Central memory CD8-positive, alpha-beta T cell (primary cell): ENCODE data around the gene NCL.
"Not testable (repeated sequence)": the region's sequence is repeated elsewhere in the genome, so short reads cannot be mapped to it uniquely, and the experiment has no call there.

Source experiments
- ATAC-seq: fragments of 150-1000 bp; cut with Tn5 transposase; replicated peaks from 2 replicates; pipeline ENCODE4 v1.10.0; 2022; ENCODE audit warnings: mild to moderate bottlenecking, moderate FRiP score, moderate number of reproducible peaks; ENCODE audit not compliant: poor library complexity, severe bottlenecking; ENCODE audit errors: extremely low read depth
- DNase-seq, 2 donors: peaks; one replicate each; pipeline ENCODE4 v3.0.0; 2021; ENCODE audit warnings: low spot score in 2 of 2
- H3K27ac Mint-ChIP-seq: one replicate; pipeline ENCODE4 v1.8.0; 2022; ENCODE audit warnings: low read depth, mild to moderate bottlenecking, moderate library complexity, mixed read lengths
- H3K27me3 Mint-ChIP-seq: one replicate; pipeline ENCODE4 v1.8.0; 2022; ENCODE audit warnings: mixed read lengths
- H3K36me3 Mint-ChIP-seq: one replicate; pipeline ENCODE4 v1.8.0; 2022; ENCODE audit warnings: mild to moderate bottlenecking, moderate library complexity, mixed read lengths; ENCODE audit not compliant: insufficient read depth
- H3K4me1 Mint-ChIP-seq: one replicate; pipeline ENCODE4 v1.8.0; 2022; ENCODE audit warnings: mixed read lengths
- H3K4me3 Mint-ChIP-seq: one replicate; pipeline ENCODE4 v1.8.0; 2022; ENCODE audit warnings: mild to moderate bottlenecking, moderate library complexity, mixed read lengths
- H3K9me3 Mint-ChIP-seq: one replicate; pipeline ENCODE4 v1.8.0; 2022; ENCODE audit warnings: mixed read lengths

NCL gene

GRCh38 chr2:231408304-231408703, 56.0 kb downstream of the NCL start:
- not testable (repeated sequence) for H3K27ac Mint-ChIP-seq, H3K4me3 Mint-ChIP-seq, H3K9me3 Mint-ChIP-seq, H3K36me3 Mint-ChIP-seq, DNase-seq, ATAC-seq
- Mint-ChIP-seq H3K27me3 (peaks cover 32% of the 10 kb centered on the region), H3K4me1 (peaks cover 13% of the 10 kb centered on the region)

- not testable (repeated sequence) for DNase-seq, ATAC-seq, H3K27ac Mint-ChIP-seq, H3K36me3 Mint-ChIP-seq, H3K9me3 Mint-ChIP-seq, H3K4me3 Mint-ChIP-seq
- Mint-ChIP-seq H3K27me3 (peaks cover 31% of the 10 kb centered on the region), H3K4me1 (peaks cover 13% of the 10 kb centered on the region)
Measured at GRCh38 chr2:231407686-231408085, 56.6 kb downstream of the NCL start.

DNA sequence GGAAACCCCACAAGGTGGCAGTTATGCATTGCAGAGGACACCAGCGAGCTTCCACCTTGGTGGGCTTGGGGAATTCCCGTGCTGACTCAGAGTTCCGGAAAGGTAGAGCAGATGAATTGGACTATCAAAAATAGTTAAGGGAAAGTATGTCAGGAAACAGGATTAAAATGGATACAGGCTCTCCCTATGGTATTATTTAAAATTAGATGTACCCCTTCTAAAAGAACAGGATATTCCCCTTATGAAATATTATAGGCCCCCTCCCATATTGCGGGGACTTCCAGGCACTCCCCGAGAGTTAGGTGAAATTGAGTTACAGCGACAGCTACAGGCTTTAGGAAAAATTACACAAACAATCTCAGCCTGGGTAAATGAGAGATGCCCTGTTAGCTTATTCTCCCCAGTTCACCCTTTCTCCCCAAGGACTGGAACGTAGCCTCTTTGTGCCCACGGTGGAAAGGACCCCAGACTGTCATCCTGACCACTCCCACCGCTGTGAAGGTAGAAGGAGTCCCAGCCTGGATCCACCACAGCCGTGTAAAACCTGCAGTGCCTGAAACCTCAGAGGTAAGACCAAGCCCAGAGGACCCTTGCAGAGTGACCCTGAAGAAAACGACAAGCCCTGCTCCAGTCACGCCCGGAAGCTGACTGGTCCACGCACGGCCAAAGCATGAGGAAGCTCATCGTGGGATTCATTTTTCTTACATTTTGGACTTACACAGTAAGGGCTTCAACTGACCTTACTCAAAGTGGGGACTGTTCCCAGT, 58.5 kb downstream of the NCL start:
- not testable (repeated sequence) for ATAC-seq, H3K4me3 Mint-ChIP-seq

GRCh38 chr2:231404183-231404578, 60.1 kb downstream of the NCL start:
- DNase-seq, H3K9me3 Mint-ChIP-seq, H3K36me3 Mint-ChIP-seq, H3K27ac Mint-ChIP-seq, ATAC-seq, H3K4me3 Mint-ChIP-seq: not testable (repeated sequence)
- Mint-ChIP-seq H3K4me1 (peaks cover 13% of the 10 kb centered on the region), H3K27me3 (peaks cover 12% of the 10 kb centered on the region)

More for the DNA sequence above, 58.5 kb downstream of the NCL start:
- H3K27me3 Mint-ChIP-seq, result peaks cover 22% of the 10 kb centered on the region
- not testable (repeated sequence) for H3K27ac Mint-ChIP-seq, H3K36me3 Mint-ChIP-seq, H3K9me3 Mint-ChIP-seq, DNase-seq
- peaks cover 13% of the 10 kb centered on the region for H3K4me1 Mint-ChIP-seq
